ENCODE measurements around the gene COX6A2.

GRCh38 chr16:31460582-31461002, 32.4 kb upstream of the COX6A2 start:
- peak; percentile 39 to 59 (median 48) for TF ChIP-seq CTCF (IDR thresholded peaks at IDR 0.05)
- no peak for TF ChIP-seq POLR2A (IDR thresholded peaks at IDR 0.05)

All from adrenal gland (tissue), 5 donors.